MCF 10A (cell line): ENCODE measurements around the gene RNF150. TPM values are rescaled to one million over a fixed set of nuclear protein-coding genes. Genes with fewer than 3 reads are reported as not detected.

Experiments
- BruUV-seq: library from RNA; stranded (reverse); fragments of 400-500 nt; replicated peaks from 2 replicates; lab custom pipeline; 2021; lab: Mats Ljungman, UMichigan
- CTCF ChIA-PET: fragments of 300-600 bp; sonication (Branson Sonifier 250); formaldehyde crosslinking; extraction: SDS; loops from one replicate; lab custom pipeline; 2021; ENCODE audit warnings: antibody characterized with exemption, inconsistent platforms; lab: Yijun Ruan, JAX
- POLR2A ChIA-PET: fragments of 300-600, 350-650 bp; sonication (Branson Sonifier 250); formaldehyde crosslinking; extraction: SDS; loops from one replicate; lab custom pipeline; 2020; ENCODE audit warnings: antibody characterized with exemption, inconsistent platforms; lab: Yijun Ruan, JAX
- DNase-seq: peaks from one replicate; pipeline ENCODE4 v3.0.0-alpha.2; 2018; ENCODE audit not compliant: unreplicated experiment
- H3K27ac Mint-ChIP-seq: one replicate; pipeline ENCODE4 v1.8.0; 2022; ENCODE audit warnings: mild to moderate bottlenecking, low read depth, mixed read lengths; ENCODE audit not compliant: unreplicated experiment
- H3K27me3 Mint-ChIP-seq: one replicate; pipeline ENCODE4 v1.8.0; 2022; ENCODE audit warnings: mixed read lengths; ENCODE audit not compliant: insufficient read depth, unreplicated experiment
- H3K36me3 Mint-ChIP-seq: one replicate; pipeline ENCODE4 v1.8.0; 2022; ENCODE audit warnings: mild to moderate bottlenecking, moderate library complexity, mixed read lengths; ENCODE audit not compliant: insufficient read depth, unreplicated experiment
- H3K4me1 Mint-ChIP-seq: one replicate; pipeline ENCODE4 v1.8.0; 2022; ENCODE audit warnings: mixed read lengths; ENCODE audit not compliant: insufficient read depth, unreplicated experiment
- H3K4me3 Mint-ChIP-seq: one replicate; pipeline ENCODE4 v1.8.0; 2022; ENCODE audit warnings: mild to moderate bottlenecking, moderate library complexity, mixed read lengths; ENCODE audit not compliant: unreplicated experiment
- H3K9me3 Mint-ChIP-seq: one replicate; pipeline ENCODE4 v1.8.0; 2022; ENCODE audit warnings: mixed read lengths; ENCODE audit not compliant: unreplicated experiment
- intact Hi-C: fragments of 100-400 bp; cut with micrococcal nuclease; formaldehyde crosslinking; loops from 2 replicates; pipeline ENCODE4 v1.14.1; 2022
- total RNA-seq: library from RNA; stranded (reverse); gene quantifications from 2 replicates; pipeline ENCODE4 v1.2.3, GENCODE V29; 2022
- TF ChIP-seq, protein P1 (sequence below): fragments of 200-600 bp; IDR thresholded peaks from one replicate; pipeline ENCODE4 v1.8.0; 2022; ENCODE audit warnings: antibody characterized with exemption, mild to moderate bottlenecking; ENCODE audit not compliant: unreplicated experiment

The RNF150 gene
- total RNA-seq, 1 experiment from 2014 or later: 0.44 TPM

DNA sequence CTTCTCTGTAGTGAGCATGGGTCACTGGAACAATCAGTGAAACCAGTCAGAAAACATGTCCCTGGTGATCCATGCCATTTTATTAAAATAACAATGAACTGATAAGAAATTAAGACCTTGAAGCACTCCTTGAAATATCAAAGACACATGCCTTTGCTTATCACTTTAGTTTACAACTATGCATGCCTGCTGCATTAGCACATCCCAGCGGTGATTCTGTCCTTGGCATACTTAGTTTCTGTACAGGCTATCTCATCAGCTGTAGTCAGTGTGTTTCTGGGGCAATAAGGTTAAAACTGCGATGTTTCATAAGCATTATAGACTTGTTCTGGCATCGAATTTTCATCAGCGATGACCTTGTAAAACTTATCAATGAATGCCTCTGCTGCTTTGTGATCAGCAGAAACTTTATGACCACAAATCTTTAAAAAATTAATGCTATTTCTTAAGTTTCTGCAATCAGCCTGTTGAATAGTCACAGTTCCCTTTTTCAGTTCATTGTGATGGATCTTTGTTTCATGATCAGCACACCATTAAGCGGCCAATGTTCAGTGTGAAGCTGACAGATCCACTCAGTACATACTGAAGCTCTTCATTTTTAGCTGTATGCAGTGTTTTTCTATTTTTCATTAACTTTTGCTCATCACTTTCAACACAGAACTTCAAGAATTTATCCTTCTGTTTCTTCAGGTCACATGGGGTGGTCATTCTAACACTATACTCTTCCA, 150.5 kb downstream of the RNF150 start:
- TF ChIP-seq, protein P1, sequence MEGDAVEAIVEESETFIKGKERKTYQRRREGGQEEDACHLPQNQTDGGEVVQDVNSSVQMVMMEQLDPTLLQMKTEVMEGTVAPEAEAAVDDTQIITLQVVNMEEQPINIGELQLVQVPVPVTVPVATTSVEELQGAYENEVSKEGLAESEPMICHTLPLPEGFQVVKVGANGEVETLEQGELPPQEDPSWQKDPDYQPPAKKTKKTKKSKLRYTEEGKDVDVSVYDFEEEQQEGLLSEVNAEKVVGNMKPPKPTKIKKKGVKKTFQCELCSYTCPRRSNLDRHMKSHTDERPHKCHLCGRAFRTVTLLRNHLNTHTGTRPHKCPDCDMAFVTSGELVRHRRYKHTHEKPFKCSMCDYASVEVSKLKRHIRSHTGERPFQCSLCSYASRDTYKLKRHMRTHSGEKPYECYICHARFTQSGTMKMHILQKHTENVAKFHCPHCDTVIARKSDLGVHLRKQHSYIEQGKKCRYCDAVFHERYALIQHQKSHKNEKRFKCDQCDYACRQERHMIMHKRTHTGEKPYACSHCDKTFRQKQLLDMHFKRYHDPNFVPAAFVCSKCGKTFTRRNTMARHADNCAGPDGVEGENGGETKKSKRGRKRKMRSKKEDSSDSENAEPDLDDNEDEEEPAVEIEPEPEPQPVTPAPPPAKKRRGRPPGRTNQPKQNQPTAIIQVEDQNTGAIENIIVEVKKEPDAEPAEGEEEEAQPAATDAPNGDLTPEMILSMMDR: no peak
- no peaks in the 10 kb centered on the region for H3K27me3 Mint-ChIP-seq
- no peak overlapping the region for H3K27ac Mint-ChIP-seq
- H3K9me3 Mint-ChIP-seq: no peaks in the 10 kb centered on the region
- H3K4me3 Mint-ChIP-seq: no peak overlapping the region
- ChIA-PET POLR2A (interaction anchor here (1.0 kb wide), 1 partner anchor 11 kb away, joined by 3 read pairs; no protein-coding TSS in a partner anchor), CTCF (no interaction called here)
- H3K4me1 Mint-ChIP-seq: peaks cover 6% of the 10 kb centered on the region
- no peaks in the 10 kb centered on the region for H3K36me3 Mint-ChIP-seq
- intact Hi-C loops: no loop called here
- no peak for DNase-seq
- no TSS peak for BruUV-seq

- H3K4me1 Mint-ChIP-seq: peaks cover 6% of the 10 kb centered on the region
- DNase-seq: no peak
- TF ChIP-seq, protein P1: no peak
- H3K36me3 Mint-ChIP-seq: no peaks in the 10 kb centered on the region
- ChIA-PET CTCF (interaction anchor here (0.6 kb wide), 1 partner anchor 1679 kb away, joined by 5 read pairs; no protein-coding TSS in a partner anchor), POLR2A (interaction anchor here (0.8 kb wide), 1 partner anchor 79 kb away, joined by 3 read pairs; no protein-coding TSS in a partner anchor)
- H3K27me3 Mint-ChIP-seq: no peaks in the 10 kb centered on the region
- intact Hi-C loops: no loop called here
- no peak overlapping the region for H3K27ac Mint-ChIP-seq
- H3K4me3 Mint-ChIP-seq: no peak overlapping the region
- no TSS peak for BruUV-seq
- no peaks in the 10 kb centered on the region for H3K9me3 Mint-ChIP-seq
These were observed 152.7 kb downstream of the RNF150 start for GRCh38 chr4:140980426-140981200.

- H3K27me3 Mint-ChIP-seq: no peaks in the 10 kb centered on the region
- TF ChIP-seq, protein P1: no peak
- no peak for DNase-seq
- ChIA-PET POLR2A (interaction anchor here (0.7 kb wide), 1 partner anchor 8 kb away, joined by 3 read pairs; no protein-coding TSS in a partner anchor), CTCF (no interaction called here)
- H3K27ac Mint-ChIP-seq: no peak overlapping the region
- intact Hi-C loops: no loop called here
- no peaks in the 10 kb centered on the region for H3K9me3 Mint-ChIP-seq
- no peaks in the 10 kb centered on the region for H3K36me3 Mint-ChIP-seq
- no peaks in the 10 kb centered on the region for H3K4me1 Mint-ChIP-seq
- BruUV-seq: no TSS peak
- no peak overlapping the region for H3K4me3 Mint-ChIP-seq
These were observed 156.5 kb downstream of the RNF150 start for GRCh38 chr4:140976768-140977167.
